Fibroblast of lung (primary cell): ENCODE measurements around the gene OLFM3. TPM values are rescaled to one million over a fixed set of nuclear protein-coding genes. Genes with fewer than 3 reads are reported as not detected.

ENCODE experiments used
- DNase-seq, 2 donors: peaks; one replicate each; pipeline versions ENCODE4 v3.0.0 to v3.0.0-alpha.2; 2010; ENCODE audit warnings: low read depth in 2 of 2
- H2AFZ ChIP-seq: 2 replicates; pipeline ENCODE4 v1.5.1; 2012; ENCODE audit warnings: low read length, control low read depth, inconsistent platforms
- H3K27ac ChIP-seq: 2 replicates; pipeline ENCODE4 v1.5.1; 2011; ENCODE audit warnings: low read length, control low read depth; ENCODE audit not compliant: insufficient read depth
- H3K27me3 ChIP-seq: 2 replicates; pipeline ENCODE4 v1.5.1; 2011; ENCODE audit warnings: mild to moderate bottlenecking, low read length; ENCODE audit not compliant: control insufficient read depth, insufficient read depth
- H3K36me3 ChIP-seq: 2 replicates; pipeline ENCODE4 v1.5.1; 2011; ENCODE audit warnings: low read length; ENCODE audit not compliant: control insufficient read depth, insufficient read depth
- H3K4me1 ChIP-seq: 2 replicates; pipeline ENCODE4 v1.5.1; 2011; ENCODE audit warnings: low read length; ENCODE audit not compliant: control insufficient read depth, insufficient read depth; ENCODE audit errors: extremely low read depth
- H3K4me2 ChIP-seq: 2 replicates; pipeline ENCODE4 v1.5.1; 2011; ENCODE audit warnings: low read length, control low read depth; ENCODE audit not compliant: insufficient read depth; ENCODE audit errors: extremely low read depth
- H3K4me3 ChIP-seq, 4 experiments: fragments of 200-600 bp in 1 of 4; sonication (generic) in 1 of 4; replicated peaks in 1 of 4; 2 replicates each; pipeline ENCODE4 v1.5.1; 2011 to 2016; ENCODE audit warnings: low read length in 4 of 4, low read depth in 3 of 4, mild to moderate bottlenecking in 3 of 4, control low read depth in 2 of 4, inconsistent platforms in 1 of 4, mixed read lengths in 1 of 4; ENCODE audit not compliant: insufficient read depth in 1 of 4; ENCODE audit errors: control extremely low read depth in 1 of 4
- H3K79me2 ChIP-seq: 2 replicates; pipeline ENCODE4 v1.5.1; 2012; ENCODE audit warnings: mild to moderate bottlenecking, low read length, inconsistent platforms; ENCODE audit not compliant: control insufficient read depth, insufficient read depth
- H3K9ac ChIP-seq: 2 replicates; pipeline ENCODE4 v1.5.1; 2011; ENCODE audit warnings: mild to moderate bottlenecking, low read length, control low read depth; ENCODE audit not compliant: insufficient read depth
- H3K9me3 ChIP-seq: 2 replicates; pipeline ENCODE4 v1.5.1; 2012; ENCODE audit warnings: low read depth, low read length; ENCODE audit not compliant: control insufficient read depth, insufficient read depth
- H4K20me1 ChIP-seq: 2 replicates; pipeline ENCODE4 v1.5.1; 2011; ENCODE audit warnings: low read length; ENCODE audit not compliant: control insufficient read depth, insufficient read depth; ENCODE audit errors: extremely low read depth
- EZH2 ChIP-seq: IDR thresholded peaks from 2 replicates; pipeline ENCODE4 v1.5.1; 2012; ENCODE audit warnings: low read length, control low read depth, mild to moderate bottlenecking; ENCODE audit errors: missing control alignments
- polyA plus RNA-seq, 2 donors: library from polyadenylated mRNA; depleted of rRNA in 1 of 2; stranded (reverse) in 1 of 2; unstranded in 1 of 2; fragments of >200 nt; gene quantifications; 2 replicates each; pipeline ENCODE4 v1.2.1, GENCODE V29; 2011 to 2012; ENCODE audit warnings: missing spikeins in 1 of 2
- total RNA-seq: library from RNA; depleted of rRNA; stranded (reverse); fragments of >200 nt; gene quantifications from 2 replicates; pipeline ENCODE4 v1.2.1, GENCODE V29; 2014
- TF ChIP-seq, protein P1 (sequence below), 2 donors: IDR thresholded peaks in 1 of 2; conservative IDR thresholded peaks in 1 of 2; 1 replicate in 1 of 2; 2 replicates in 1 of 2; pipeline ENCODE4 v1.5.1; 2011 to 2012; ENCODE audit warnings: low read length in 2 of 2, control low read depth in 1 of 2, inconsistent platforms in 1 of 2, low read depth in 1 of 2, mild to moderate bottlenecking in 1 of 2

The OLFM3 gene
- total and polyA plus RNA-seq, 2 donors (not counting 1 experiment from before 2014, with no cell fraction given), result not detected

DNA sequence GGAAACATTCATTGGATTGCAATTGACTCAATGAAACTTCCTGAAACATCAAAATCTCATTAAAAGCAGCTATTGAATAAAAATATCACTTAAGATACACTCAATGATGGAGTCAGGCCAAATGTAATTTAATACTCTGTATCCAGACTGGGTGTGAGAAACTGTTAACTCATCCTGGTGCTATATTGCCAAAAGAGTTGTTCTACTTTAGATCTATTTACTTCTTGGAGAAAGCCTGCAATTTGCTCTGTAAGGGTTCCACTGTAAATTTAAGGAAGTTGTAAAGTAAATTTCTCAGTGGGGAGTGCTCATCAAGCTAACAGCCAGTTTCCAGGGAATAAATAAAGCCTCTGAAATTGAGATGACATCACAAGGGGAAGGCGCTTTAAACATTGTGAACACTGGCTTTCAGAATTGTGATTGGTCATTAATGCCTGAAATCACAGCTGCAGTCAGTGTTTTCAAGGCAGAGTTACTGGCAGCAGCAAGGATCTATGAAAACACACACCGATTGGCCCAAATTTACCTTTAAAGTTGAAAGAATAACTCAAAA, 91.4 kb downstream of the OLFM3 start:
- H3K36me3 ChIP-seq, result no peaks in the 10 kb centered on the region
- H3K27me3 ChIP-seq, result no peaks in the 10 kb centered on the region
- H3K27ac ChIP-seq, result no peak overlapping the region
- no peaks in the 10 kb centered on the region for H3K4me1 ChIP-seq
- no peaks in the 10 kb centered on the region for H3K9me3 ChIP-seq
- no peak overlapping the region for H3K9ac ChIP-seq
- H3K4me3 ChIP-seq, result no peak overlapping the region
- TF ChIP-seq, protein P1, sequence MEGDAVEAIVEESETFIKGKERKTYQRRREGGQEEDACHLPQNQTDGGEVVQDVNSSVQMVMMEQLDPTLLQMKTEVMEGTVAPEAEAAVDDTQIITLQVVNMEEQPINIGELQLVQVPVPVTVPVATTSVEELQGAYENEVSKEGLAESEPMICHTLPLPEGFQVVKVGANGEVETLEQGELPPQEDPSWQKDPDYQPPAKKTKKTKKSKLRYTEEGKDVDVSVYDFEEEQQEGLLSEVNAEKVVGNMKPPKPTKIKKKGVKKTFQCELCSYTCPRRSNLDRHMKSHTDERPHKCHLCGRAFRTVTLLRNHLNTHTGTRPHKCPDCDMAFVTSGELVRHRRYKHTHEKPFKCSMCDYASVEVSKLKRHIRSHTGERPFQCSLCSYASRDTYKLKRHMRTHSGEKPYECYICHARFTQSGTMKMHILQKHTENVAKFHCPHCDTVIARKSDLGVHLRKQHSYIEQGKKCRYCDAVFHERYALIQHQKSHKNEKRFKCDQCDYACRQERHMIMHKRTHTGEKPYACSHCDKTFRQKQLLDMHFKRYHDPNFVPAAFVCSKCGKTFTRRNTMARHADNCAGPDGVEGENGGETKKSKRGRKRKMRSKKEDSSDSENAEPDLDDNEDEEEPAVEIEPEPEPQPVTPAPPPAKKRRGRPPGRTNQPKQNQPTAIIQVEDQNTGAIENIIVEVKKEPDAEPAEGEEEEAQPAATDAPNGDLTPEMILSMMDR (conservative IDR thresholded peaks at IDR 0.05 in 1 of 2, IDR thresholded peaks at IDR 0.05 in 1 of 2; ENCODE audit: low read depth in 1 of 2, low read length in 2 of 2), result no peak
- TF ChIP-seq EZH2, result no peak
- H2AFZ ChIP-seq, result no peak overlapping the region
- H3K79me2 ChIP-seq, result no peaks in the 10 kb centered on the region
- DNase-seq, result no peak
- no peaks in the 10 kb centered on the region for H4K20me1 ChIP-seq
- H3K4me2 ChIP-seq, result no peak overlapping the region

DNA sequence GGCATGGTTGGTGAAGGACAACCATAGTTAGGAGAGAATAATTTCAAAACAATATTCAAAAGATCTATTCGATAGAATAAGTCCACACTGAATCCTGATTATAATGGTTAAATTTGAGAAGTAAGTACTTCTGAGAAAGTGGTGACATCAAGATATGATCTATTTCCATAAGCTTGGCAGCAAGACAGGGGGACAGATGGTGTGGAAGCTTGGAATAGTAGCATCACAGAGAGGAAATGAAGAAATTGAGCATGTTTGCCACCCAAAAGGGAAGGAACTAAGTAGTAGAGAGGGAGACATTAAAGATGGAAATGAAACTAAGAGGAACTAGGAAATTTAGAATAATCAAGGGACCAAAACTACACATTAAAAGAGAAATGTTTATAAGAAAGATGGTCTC, 94.5 kb downstream of the OLFM3 start:
- Histone ChIP-seq H3K27ac (no peak overlapping the region), H3K4me3 (no peak overlapping the region), H3K27me3 (no peaks in the 10 kb centered on the region), H3K9ac (no peak overlapping the region), H3K4me1 (no peaks in the 10 kb centered on the region), H3K9me3 (no peaks in the 10 kb centered on the region), H3K36me3 (no peaks in the 10 kb centered on the region), H2AFZ (no peak overlapping the region), H3K79me2 (no peaks in the 10 kb centered on the region), H3K4me2 (no peak overlapping the region), H4K20me1 (no peaks in the 10 kb centered on the region)
- TF ChIP-seq, protein P1 (conservative IDR thresholded peaks at IDR 0.05 in 1 of 2, IDR thresholded peaks at IDR 0.05 in 1 of 2; ENCODE audit: low read depth in 1 of 2, low read length in 2 of 2), result no peak
- TF ChIP-seq EZH2, result no peak
- no peak for DNase-seq

DNA sequence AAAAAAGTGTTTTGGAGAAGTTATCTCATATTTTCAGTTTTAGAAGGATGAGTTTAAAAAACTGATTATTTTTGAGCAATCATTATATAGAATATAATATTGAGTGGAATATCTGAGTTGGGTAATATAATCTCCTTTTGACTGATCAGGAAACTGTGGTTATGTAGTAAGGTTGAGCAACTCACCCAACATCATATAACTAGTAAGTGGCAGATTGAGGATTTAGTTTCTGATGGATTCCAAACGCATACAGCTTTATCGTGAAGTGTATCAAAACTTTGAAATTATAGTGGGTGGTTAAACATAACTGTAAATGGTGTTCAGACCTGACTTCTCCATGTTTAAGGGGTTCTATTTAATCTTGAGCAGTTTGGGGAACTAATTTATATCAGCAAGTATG, 98.6 kb downstream of the OLFM3 start:
- DNase-seq, result no peak
- Histone ChIP-seq H3K4me1 (no peaks in the 10 kb centered on the region), H3K27me3 (no peaks in the 10 kb centered on the region), H3K9me3 (no peaks in the 10 kb centered on the region), H4K20me1 (no peaks in the 10 kb centered on the region), H3K9ac (no peak overlapping the region), H3K27ac (no peak overlapping the region), H3K4me2 (no peak overlapping the region), H3K79me2 (no peaks in the 10 kb centered on the region), H3K36me3 (no peaks in the 10 kb centered on the region), H3K4me3 (no peak overlapping the region), H2AFZ (no peak overlapping the region)
- no peak for TF ChIP-seq EZH2
- TF ChIP-seq, protein P1 (conservative IDR thresholded peaks at IDR 0.05 in 1 of 2, IDR thresholded peaks at IDR 0.05 in 1 of 2; ENCODE audit: low read depth in 1 of 2, low read length in 2 of 2), result no peak
